ENCODE measurements around the gene PTPRD. TPM values are rescaled to one million over a fixed set of nuclear protein-coding genes. Genes with fewer than 3 reads are reported as not detected.

Gene PTPRD
- total RNA-seq, 1 donor from 2014 or later: not detected

DNA sequence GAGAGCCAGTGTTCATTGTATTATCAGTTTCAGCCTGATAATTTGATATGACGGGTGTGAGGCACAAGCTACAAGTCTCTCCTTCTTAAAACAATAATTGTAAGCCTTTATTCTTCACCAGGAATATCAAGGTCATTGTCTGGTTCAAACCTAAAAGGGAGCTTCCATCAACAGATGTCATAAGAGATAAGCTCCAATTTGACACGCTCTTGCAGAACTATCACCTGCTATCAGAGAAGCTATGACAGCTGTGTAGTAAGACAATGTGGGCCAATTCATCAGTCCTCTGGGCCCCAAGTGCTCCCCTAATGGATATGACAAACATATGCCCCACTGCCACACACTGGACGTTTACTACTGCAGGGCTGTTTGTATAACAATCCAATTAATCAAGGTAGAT is 1803.1 kb downstream of the PTPRD start:
- intact Hi-C loops (cut with micrococcal nuclease): no loop called here

DNA sequence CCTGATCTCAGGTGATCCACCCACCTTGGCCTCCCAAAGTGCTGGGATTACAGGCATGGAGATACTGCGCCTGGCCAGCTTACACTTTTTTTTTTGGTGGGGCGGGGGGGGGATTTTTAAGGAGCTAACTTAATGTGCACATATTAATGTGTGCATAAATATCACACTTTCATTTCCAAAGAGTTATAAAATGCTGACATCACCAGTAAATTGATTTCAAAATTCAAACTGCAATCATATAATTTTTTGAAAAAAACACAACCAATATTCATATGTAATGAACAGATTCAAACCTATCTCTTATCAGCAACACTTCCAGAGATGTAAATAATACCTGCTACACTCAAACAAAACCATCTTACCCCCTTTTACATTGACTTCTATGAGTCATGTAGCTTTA is 1806.7 kb downstream of the PTPRD start:
- intact Hi-C loops (cut with micrococcal nuclease): no loop called here

- intact Hi-C loops (cut with micrococcal nuclease): no loop called here
These were observed 1808.2 kb downstream of the PTPRD start for GRCh38 chr9:8804613-8805012.

- intact Hi-C loops (cut with micrococcal nuclease): no loop called here
These were observed 1810.6 kb downstream of the PTPRD start for GRCh38 chr9:8802242-8802641.

DNA sequence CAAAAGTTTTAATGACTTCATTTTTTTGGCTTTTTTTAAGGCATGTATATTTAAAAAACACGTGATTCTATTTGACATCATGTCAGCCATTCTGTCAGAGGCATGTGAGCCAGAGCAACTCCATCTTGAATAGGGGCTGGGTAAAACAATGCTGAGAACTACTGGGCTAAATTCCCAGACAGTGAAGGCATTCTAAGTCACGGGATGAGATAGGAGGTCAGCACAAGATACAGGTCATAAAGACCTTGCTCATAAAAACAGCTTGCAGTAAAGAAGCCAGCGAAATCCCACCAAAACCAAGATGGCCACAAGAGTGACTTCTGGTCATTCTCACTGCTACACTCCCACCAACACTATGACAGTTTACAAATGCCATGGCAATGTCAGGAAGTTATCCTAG is 1812.6 kb downstream of the PTPRD start:
- intact Hi-C loops (cut with micrococcal nuclease): no loop called here

- intact Hi-C loops (cut with micrococcal nuclease): no loop called here
These were observed 1813.2 kb downstream of the PTPRD start for GRCh38 chr9:8799615-8800014.

GRCh38 chr9:8799206-8799605 is 1813.6 kb downstream of the PTPRD start:
- intact Hi-C loops (cut with micrococcal nuclease): no loop called here

DNA sequence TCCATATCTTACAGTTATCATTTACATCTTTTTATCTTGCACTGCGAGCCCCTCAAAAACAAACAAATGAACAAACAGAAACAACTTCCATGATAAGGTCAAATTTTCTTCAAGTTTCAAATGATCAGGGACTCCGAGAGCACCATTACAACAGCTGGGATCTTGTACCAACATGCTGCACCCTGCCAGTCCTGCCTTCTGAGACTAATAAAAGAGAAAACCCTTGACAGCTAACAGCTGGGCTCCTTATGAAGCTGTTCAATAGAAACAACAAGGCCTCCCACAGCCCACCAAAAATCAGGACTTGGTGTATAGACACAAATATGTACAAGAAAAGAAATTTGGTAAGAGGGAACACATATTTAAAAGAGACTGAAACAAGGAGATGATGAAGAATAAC is 1828.0 kb downstream of the PTPRD start:
- intact Hi-C loops (cut with micrococcal nuclease): no loop called here

DNA sequence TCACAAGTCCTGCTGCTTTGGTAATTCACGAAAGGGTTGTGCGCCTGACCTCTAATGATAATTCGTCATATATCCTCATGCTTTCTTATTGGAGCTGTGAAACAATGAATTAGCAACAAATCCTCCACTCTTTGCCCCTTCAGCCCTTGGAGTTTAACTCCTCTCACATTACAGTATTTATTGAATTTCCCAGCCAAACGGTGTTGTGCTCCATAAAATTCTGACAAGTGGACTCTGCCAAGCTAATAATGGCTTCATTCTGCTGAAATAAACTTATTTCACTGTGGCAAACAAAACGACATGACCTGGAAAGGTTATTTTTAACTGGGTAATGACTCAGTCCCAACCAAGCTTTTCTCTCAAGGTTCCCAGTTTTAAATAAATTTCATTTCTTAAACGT is 1828.9 kb downstream of the PTPRD start:
- intact Hi-C loops (cut with micrococcal nuclease): no loop called here

- intact Hi-C loops (cut with micrococcal nuclease): no loop called here
These were observed 1830.6 kb downstream of the PTPRD start for GRCh38 chr9:8782237-8782636.

DNA sequence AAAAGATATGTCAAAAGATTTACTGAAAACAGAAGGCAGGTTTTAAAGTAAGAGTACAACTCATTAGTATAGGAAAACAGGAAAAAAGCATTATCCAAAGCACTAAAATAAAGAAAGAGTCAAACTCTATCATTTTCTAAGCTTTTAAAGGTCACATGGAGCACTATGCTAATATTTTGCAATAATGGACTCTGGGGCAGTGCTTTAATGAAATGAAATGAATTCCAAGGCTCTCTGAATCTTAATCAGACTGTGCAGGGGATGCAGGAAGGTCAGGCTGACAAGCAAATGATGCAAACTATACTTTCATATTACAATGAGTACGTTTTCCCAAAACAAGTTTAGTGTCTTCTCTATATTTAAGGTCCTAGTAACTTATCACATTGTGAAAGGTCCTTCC is 1831.3 kb downstream of the PTPRD start:
- intact Hi-C loops (cut with micrococcal nuclease): no loop called here

GRCh38 chr9:8780386-8780785 is 1832.4 kb downstream of the PTPRD start:
- intact Hi-C loops (cut with micrococcal nuclease): no loop called here

DNA sequence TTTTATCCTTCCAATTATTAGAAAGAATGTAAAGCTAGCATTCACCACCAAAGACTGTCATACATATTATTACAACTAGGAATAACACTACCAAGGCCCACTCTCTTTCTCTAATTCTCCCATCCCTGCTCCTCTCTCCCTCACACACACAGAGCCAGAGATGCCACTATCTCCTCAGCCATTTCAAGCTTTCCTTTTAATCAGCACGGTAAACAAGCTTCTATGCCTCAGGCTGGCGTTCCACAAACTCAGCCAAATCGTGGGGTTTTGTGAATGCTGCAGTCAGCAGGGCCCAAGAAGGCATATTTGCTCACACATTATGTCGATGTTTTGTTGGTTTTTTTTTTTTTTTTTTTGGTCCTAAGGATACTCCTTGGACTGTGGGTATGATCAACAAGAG is 1833.3 kb downstream of the PTPRD start:
- intact Hi-C loops (cut with micrococcal nuclease): no loop called here

DNA sequence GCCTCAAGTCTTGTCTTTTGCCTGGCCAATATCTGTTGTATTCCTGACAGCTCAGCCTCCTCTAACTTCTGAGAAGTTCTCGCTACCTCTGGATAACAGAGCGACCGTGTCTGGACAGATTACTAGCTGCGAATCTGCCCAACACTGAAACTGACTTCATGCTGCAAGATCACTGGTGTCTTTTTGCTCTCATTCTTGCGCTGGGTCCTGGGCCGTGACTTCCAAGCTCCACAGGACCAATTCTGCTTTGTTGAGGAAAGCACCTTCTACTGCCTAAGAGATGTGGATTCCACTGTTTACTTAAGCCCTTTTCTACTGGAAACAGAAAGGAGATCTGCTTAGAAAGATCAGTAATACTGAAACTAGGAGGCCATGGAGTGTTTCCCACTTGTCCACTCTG is 1834.4 kb downstream of the PTPRD start:
- intact Hi-C loops (cut with micrococcal nuclease): no loop called here

DNA sequence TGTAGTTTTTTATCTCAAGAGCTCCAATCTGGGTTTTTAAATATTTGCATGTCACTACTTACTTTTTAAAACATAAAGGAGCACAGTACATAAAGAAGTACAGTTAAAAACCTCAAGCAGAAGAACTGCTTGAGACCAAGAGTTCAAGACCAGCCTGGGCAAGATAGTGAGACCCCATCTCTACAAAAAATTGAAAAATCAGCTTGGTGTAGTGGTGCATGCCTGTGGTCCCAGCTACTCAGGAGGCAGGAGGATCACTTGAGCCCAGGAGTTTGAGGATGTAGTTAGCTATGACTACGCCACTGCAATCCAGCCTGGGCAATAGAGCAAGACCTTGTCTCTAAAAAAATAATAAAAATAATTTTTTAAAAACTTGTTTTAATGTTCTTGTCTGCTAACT is 1840.5 kb downstream of the PTPRD start:
- intact Hi-C loops (cut with micrococcal nuclease): loop anchor here (5.0 kb wide), 1 partner anchor 1285 kb away; no protein-coding TSS in a partner anchor

DNA sequence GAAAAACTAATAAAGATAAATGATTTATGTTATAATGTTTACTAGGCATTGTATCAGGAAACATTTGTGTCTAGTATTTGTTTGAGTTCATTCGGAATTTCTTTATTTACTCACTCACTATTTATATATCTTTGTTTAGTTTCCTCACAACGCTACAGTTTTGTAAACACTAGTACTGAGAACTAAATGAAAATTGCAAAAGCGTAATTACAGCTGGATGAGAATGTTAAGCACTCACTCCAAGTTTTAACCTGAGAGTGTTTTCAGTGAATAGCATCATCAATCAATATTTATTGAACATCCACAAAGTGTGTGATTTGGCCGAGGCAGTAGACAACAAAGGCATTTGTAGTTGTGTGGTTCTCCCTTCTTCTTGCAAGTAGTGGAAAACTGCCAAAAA is 1843.6 kb downstream of the PTPRD start:
- intact Hi-C loops (cut with micrococcal nuclease): no loop called here

DNA sequence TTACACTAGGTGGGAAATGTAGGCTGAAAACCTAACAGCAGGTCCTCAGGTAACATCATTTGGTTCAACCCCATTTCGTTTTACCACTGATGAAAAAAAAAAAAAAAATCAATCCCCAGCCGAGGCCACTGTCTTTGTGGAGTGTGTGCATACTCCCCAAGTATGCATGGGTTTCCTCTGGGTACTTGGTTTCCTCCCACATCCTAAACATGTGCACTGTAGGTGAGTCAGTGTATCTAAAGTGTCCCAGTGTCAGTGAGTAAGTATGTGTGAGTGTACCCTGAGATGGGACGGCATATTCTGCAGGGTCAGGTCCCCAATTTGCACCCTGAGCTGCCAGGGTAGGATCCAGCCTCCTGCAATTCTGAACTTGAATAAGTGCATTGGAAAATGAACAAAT is 1846.7 kb downstream of the PTPRD start:
- intact Hi-C loops (cut with micrococcal nuclease): no loop called here

- intact Hi-C loops (cut with micrococcal nuclease): no loop called here
These were observed 1848.8 kb downstream of the PTPRD start for GRCh38 chr9:8764051-8764450.

DNA sequence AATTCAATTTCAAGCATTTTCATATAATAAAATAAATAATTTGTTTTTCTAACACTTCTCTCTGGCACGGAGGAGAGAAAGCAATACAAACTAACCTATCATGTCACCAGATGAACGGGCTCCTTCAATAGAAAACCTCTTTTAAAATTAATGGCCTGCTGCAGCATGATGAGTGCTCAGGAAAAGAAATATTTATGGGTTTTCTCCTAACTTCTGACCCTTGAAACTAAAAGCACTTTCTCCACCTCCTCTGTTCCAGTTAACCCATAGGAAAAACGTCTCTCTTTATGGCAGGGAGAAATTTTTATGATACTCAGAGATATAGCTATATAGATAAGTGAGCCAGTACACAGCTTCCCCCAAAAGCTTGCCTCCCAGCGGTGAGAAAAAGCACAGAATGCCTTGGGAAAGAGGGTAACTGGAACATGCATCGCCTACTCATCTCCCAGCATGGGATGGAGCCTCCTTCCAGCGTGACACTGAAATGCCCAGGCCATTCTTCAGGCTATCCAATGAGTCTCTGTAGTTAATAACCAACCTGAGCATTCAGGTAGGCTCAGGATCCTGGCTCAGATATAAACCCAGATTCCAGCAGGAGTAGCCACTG is 1850.2 kb downstream of the PTPRD start:
- intact Hi-C loops (cut with micrococcal nuclease): no loop called here

DNA sequence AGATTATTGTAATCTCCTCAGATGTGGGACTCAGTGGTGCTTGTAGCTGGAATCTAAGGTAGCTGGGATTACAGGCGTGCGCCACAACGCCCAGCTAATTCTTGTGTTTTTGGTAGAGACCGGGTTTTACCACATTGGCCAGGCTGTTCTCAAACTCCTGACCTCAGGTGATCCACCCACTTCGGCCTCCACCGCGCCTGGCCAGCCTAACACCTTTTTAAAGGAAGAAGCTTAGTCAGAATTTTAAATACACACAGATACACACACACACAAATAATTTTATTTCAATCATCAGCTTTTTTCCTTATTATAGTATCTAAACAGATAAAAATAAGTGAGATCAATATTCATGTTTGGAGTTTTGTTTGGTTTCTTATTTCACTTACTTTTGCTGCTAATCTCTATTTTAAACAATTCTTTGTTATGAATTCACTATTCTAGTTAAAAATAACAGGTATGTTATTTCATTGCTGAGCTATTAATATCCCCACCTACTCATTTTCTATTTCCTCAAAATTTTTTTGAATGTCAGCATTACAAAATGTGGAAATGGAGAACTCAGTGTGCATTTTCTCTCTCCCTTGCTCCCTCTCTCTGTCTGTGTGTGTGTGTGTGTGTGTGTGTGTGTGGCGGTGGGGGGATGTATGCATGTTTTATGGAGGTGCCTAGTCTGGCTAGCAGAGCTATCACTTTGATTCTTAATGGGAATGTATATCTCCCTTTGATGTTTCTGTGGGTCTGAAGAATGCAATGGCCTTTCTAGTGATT is 1852.6 kb downstream of the PTPRD start:
- intact Hi-C loops (cut with micrococcal nuclease): no loop called here

DNA sequence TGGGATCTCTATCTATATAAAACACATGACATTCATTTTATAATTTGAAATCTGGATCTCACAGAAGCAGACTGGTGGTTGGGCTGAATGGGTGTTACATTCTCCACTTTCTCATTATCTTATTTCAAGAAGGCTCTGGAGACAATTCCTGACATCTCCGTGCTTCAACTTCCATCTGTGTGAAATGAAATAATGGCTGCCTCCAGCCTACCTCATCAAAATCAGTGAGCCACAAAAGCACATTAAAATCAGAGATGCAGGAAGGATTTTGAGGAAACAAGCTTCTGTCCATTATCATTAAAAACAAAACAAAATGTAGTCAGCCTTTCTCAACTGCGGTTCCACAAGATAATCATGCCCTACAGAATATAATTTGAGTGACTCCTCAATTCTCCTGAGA is 1854.9 kb downstream of the PTPRD start:
- intact Hi-C loops (cut with micrococcal nuclease): no loop called here

DNA sequence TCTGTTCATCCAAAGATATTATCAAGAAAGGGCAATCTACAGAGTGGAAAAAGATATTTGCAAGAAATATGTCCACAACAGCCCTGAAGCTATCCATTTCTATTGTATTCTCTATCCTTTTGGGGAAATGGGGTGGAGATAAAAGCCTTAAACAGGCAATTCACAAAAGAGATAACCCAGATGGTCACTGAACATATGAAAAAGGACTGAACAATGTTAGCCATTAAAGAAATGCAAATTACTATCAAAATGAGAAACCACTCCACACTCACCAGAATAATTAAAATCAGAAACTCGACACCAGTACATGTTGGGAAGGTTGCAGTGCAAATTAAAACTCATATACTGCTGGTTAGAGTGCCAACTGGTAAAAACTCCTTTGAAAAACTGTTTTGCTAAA is 1858.1 kb downstream of the PTPRD start:
- intact Hi-C loops (cut with micrococcal nuclease): no loop called here

- intact Hi-C loops (cut with micrococcal nuclease): no loop called here
These were observed 1861.3 kb downstream of the PTPRD start for GRCh38 chr9:8751406-8751930.

Measured in T-helper 1 cell treated with Interleukin-12 subunit alpha and Interleukin-12 subunit beta and Interleukin-4 antibody, amounts not matched to agents 30 ng/mL and 1 ng/mL, for 36 hours (primary cell).